CD14-positive monocyte (primary cell): ENCODE results near the gene FRAS1. TPM values are rescaled to one million over a fixed set of nuclear protein-coding genes. Genes with fewer than 3 reads are reported as not detected.

Experiments
- DNase-seq, 3 donors: peaks; one replicate each; pipeline ENCODE4 v3.0.0-alpha.2; 2011 to 2022
- H2AFZ ChIP-seq: 2 replicates; pipeline ENCODE4 v1.6.0; 2012; ENCODE audit warnings: mild to moderate bottlenecking, low read depth, low read length, inconsistent platforms; ENCODE audit not compliant: insufficient read depth, poor library complexity, severe bottlenecking
- H3K27ac ChIP-seq, 2 donors: 1 replicate in 1 of 2; 2 replicates in 1 of 2; pipeline ENCODE4 v1.5.1; 2012 to 2013; ENCODE audit warnings: low read length in 2 of 2, control low read depth in 1 of 2, inconsistent platforms in 1 of 2, low read depth in 1 of 2, mild to moderate bottlenecking in 1 of 2
- H3K27me3 ChIP-seq, 2 donors: one replicate each; pipeline versions ENCODE4 v1.6.0 to v1.6.1; 2011 to 2013; ENCODE audit warnings: low read length in 2 of 2; ENCODE audit not compliant: control insufficient read depth in 2 of 2, insufficient read depth in 2 of 2
- H3K36me3 ChIP-seq, 2 donors: replicated peaks in 1 of 2; 1 replicate in 1 of 2; 2 replicates in 1 of 2; pipeline versions ENCODE4 v1.5.1 to v1.6.1; 2012 to 2013; ENCODE audit warnings: low read length in 2 of 2, control low read depth in 1 of 2, inconsistent platforms in 1 of 2, mild to moderate bottlenecking in 1 of 2; ENCODE audit not compliant: insufficient read depth in 2 of 2, control insufficient read depth in 1 of 2
- H3K4me1 ChIP-seq, 2 donors: 1 replicate in 1 of 2; 2 replicates in 1 of 2; pipeline versions ENCODE4 v1.5.1 to v1.6.1; 2012 to 2013; ENCODE audit warnings: low read length in 2 of 2, control low read depth in 1 of 2, inconsistent platforms in 1 of 2, mild to moderate bottlenecking in 1 of 2, moderate library complexity in 1 of 2; ENCODE audit not compliant: insufficient read depth in 2 of 2, control insufficient read depth in 1 of 2
- H3K4me2 ChIP-seq: replicated peaks from 2 replicates; pipeline ENCODE3; 2012; ENCODE audit warnings: low read length, moderate library complexity, mild to moderate bottlenecking; ENCODE audit not compliant: poor library complexity, severe bottlenecking; ENCODE audit errors: extremely low read depth
- H3K4me3 ChIP-seq, 3 experiments: fragments of 200-600 bp in 1 of 3; sonication (generic) in 1 of 3; replicated peaks in 1 of 3; 1 replicate in 2 of 3; 2 replicates in 1 of 3; pipeline ENCODE4 v1.5.1; 2011 to 2013; ENCODE audit warnings: low read length in 3 of 3, mild to moderate bottlenecking in 3 of 3, control low read depth in 2 of 3, low read depth in 2 of 3, inconsistent platforms in 1 of 3, moderate library complexity in 1 of 3
- H3K79me2 ChIP-seq: 2 replicates; pipeline ENCODE4 v1.6.0; 2012; ENCODE audit warnings: mild to moderate bottlenecking, control low read depth, inconsistent platforms, low read length, moderate library complexity; ENCODE audit not compliant: insufficient read depth
- H3K9ac ChIP-seq: 2 replicates; pipeline ENCODE4 v1.6.0; 2017; ENCODE audit warnings: low read length, mild to moderate bottlenecking; ENCODE audit not compliant: insufficient read depth, poor library complexity, severe bottlenecking
- H3K9me3 ChIP-seq, 2 donors: replicated peaks in 1 of 2; 1 replicate in 1 of 2; 2 replicates in 1 of 2; pipeline versions ENCODE4 v1.5.1 to v1.6.1; 2012 to 2013; ENCODE audit warnings: low read length in 2 of 2, control low read depth in 1 of 2; ENCODE audit not compliant: control insufficient read depth in 1 of 2, insufficient read depth in 1 of 2
- H4K20me1 ChIP-seq: 2 replicates; pipeline ENCODE4 v1.6.0; 2012; ENCODE audit warnings: mild to moderate bottlenecking, low read length, control low read depth, moderate library complexity; ENCODE audit not compliant: insufficient read depth
- H3K27ac Mint-ChIP-seq, 7 donors: one replicate each; pipeline ENCODE4 v1.8.0; 2020; ENCODE audit warnings: mild to moderate bottlenecking in 7 of 7, mixed read lengths in 7 of 7, moderate library complexity in 6 of 7, inconsistent platforms in 2 of 7
- H3K27me3 Mint-ChIP-seq, 3 donors: one replicate each; pipeline ENCODE4 v1.8.0; 2021 to 2022; ENCODE audit warnings: low read depth in 3 of 3, mild to moderate bottlenecking in 3 of 3, mixed read lengths in 3 of 3, moderate library complexity in 3 of 3, inconsistent platforms in 1 of 3
- H3K36me3 Mint-ChIP-seq, 2 donors: one replicate each; pipeline ENCODE4 v1.8.0; 2020; ENCODE audit warnings: mixed read lengths in 2 of 2, inconsistent platforms in 1 of 2, mild to moderate bottlenecking in 1 of 2
- H3K4me1 Mint-ChIP-seq: one replicate; pipeline ENCODE4 v1.8.0; 2020; ENCODE audit warnings: mild to moderate bottlenecking, mixed read lengths
- H3K4me3 Mint-ChIP-seq, 2 donors: one replicate each; pipeline ENCODE4 v1.8.0; 2020; ENCODE audit warnings: mild to moderate bottlenecking in 2 of 2, mixed read lengths in 2 of 2, moderate library complexity in 1 of 2
- H3K9me3 Mint-ChIP-seq, 7 donors: one replicate each; pipeline ENCODE4 v1.8.0; 2020 to 2022; ENCODE audit warnings: mixed read lengths in 7 of 7, mild to moderate bottlenecking in 6 of 7, moderate library complexity in 6 of 7, inconsistent platforms in 2 of 7
- WGBS: methylation state at CpG from one replicate; pipeline ENCODE4 v1.1.5; 2013; ENCODE audit warnings: missing lambda C conversion rate; ENCODE audit not compliant: insufficient coverage; 5-methylcytosine and 5-hydroxymethylcytosine counted together
- intact Hi-C, 2 donors: fragments of 100-400 bp; cut with micrococcal nuclease; formaldehyde crosslinking; loops; one replicate each; pipeline versions ENCODE4 v1.15.0 to v1.15.1; 2023
- polyA plus RNA-seq, 3 donors: library from polyadenylated mRNA; depleted of rRNA in 1 of 3; unstranded in 2 of 3; stranded (reverse) in 1 of 3; fragments of 300-500 nt in 2 of 3; fragments of >200 nt in 1 of 3; fragmentation: Illumina TruSeq in 2 of 3; gene quantifications; 1 replicate in 2 of 3; 2 replicates in 1 of 3; pipeline ENCODE4 v1.2.3, GENCODE V29; 2012 to 2021
- TF ChIP-seq, protein P1 (sequence below): fragments of 200-600 bp; IDR thresholded peaks from one replicate; pipeline ENCODE4 v1.8.0; 2022; ENCODE audit warnings: antibody characterized with exemption, mild to moderate bottlenecking

FRAS1 gene
- polyA plus RNA-seq, 3 donors = not detected

DNA sequence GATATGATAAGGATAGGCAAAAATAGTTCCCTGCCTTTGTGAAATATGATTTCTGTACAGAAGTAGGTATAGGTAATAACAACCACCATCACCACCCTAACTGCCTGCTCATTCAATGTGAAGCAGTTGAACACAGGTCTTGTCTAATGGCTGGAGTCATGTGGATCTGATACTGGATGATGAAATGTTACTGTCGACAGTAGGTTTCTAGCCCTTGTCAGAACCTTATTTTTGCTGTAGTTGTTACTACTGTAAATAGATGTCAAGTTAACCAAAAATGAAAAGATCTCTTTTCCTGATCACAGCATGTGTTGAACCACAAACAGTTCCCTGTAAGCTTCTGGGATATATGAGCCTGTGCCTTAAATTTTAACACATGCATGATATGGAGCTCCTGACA is 142.9 kb downstream of the FRAS1 start:
- Mint-ChIP-seq H3K4me1 (no peaks in the 10 kb centered on the region), H3K27ac (no peak overlapping the region), H3K36me3 (no peaks in the 10 kb centered on the region), H3K27me3 (no peaks in the 10 kb centered on the region), H3K4me3 (no peak overlapping the region), H3K9me3 (peaks cover 2 to 17% (median 9%) of the 10 kb centered on the region in 7 donors)
- no peaks in the 10 kb centered on the region for H3K79me2 ChIP-seq
- no peak overlapping the region for H2AFZ ChIP-seq
- no peak for DNase-seq
- H4K20me1 ChIP-seq = no peaks in the 10 kb centered on the region
- WGBS = 100% methylated on average over 1 of the region's 1 CpG
- intact Hi-C loops = no loop called here
- no peak overlapping the region for H3K27ac ChIP-seq
- no peak overlapping the region for H3K4me2 ChIP-seq
- no peak overlapping the region for H3K4me3 ChIP-seq
- H3K4me1 ChIP-seq = no peaks in the 10 kb centered on the region
- no peaks in the 10 kb centered on the region for H3K27me3 ChIP-seq
- H3K36me3 ChIP-seq = no peaks in the 10 kb centered on the region
- peaks cover 6 to 12% of the 10 kb centered on the region in 2 donors for H3K9me3 ChIP-seq
- no peak overlapping the region for H3K9ac ChIP-seq
- TF ChIP-seq, protein P1, sequence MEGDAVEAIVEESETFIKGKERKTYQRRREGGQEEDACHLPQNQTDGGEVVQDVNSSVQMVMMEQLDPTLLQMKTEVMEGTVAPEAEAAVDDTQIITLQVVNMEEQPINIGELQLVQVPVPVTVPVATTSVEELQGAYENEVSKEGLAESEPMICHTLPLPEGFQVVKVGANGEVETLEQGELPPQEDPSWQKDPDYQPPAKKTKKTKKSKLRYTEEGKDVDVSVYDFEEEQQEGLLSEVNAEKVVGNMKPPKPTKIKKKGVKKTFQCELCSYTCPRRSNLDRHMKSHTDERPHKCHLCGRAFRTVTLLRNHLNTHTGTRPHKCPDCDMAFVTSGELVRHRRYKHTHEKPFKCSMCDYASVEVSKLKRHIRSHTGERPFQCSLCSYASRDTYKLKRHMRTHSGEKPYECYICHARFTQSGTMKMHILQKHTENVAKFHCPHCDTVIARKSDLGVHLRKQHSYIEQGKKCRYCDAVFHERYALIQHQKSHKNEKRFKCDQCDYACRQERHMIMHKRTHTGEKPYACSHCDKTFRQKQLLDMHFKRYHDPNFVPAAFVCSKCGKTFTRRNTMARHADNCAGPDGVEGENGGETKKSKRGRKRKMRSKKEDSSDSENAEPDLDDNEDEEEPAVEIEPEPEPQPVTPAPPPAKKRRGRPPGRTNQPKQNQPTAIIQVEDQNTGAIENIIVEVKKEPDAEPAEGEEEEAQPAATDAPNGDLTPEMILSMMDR = no peak

DNA sequence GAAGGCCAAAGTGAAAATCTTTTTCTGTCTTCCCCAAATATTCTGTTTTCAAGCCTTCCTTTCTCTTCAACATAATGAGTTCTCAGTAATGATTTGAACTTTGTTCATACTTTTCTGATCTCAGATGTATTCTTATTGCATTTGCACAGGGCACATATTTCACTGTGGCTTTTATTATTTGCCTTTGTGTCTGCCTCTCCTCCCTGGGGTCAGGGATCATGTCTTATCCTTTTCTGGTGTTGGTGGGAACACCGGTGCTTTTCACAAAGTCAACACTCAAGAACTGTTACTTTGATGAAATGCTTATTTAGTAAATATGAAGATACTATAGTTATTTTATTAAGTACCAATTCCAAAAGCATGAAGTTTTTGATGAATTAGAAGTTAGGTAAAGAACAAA is 143.8 kb downstream of the FRAS1 start:
- H3K9me3 ChIP-seq = peaks cover 0 to 2% of the 10 kb centered on the region in 2 donors
- H2AFZ ChIP-seq = no peak overlapping the region
- H4K20me1 ChIP-seq = no peaks in the 10 kb centered on the region
- no peaks in the 10 kb centered on the region for H3K4me1 ChIP-seq
- no peaks in the 10 kb centered on the region for H3K27me3 ChIP-seq
- H3K9ac ChIP-seq = no peak overlapping the region
- no peak for DNase-seq
- TF ChIP-seq, protein P1 = no peak
- H3K36me3 ChIP-seq = no peaks in the 10 kb centered on the region
- peaks cover 0 to 4% (median 0%) of the 10 kb centered on the region in 3 donors for H3K27me3 Mint-ChIP-seq
- no peak overlapping the region for H3K4me2 ChIP-seq
- no CpG with 5 or more reads among the region's 1 CpG for WGBS
- H3K9me3 Mint-ChIP-seq = peaks cover 0 to 7% (median 2%) of the 10 kb centered on the region in 7 donors
- no peak overlapping the region for H3K4me3 Mint-ChIP-seq
- H3K36me3 Mint-ChIP-seq = no peaks in the 10 kb centered on the region
- no peaks in the 10 kb centered on the region for H3K4me1 Mint-ChIP-seq
- no peak overlapping the region for H3K27ac Mint-ChIP-seq
- no peaks in the 10 kb centered on the region for H3K79me2 ChIP-seq
- no peak overlapping the region for H3K4me3 ChIP-seq
- H3K27ac ChIP-seq = no peak overlapping the region
- intact Hi-C loops = no loop called here
